Activated T-cell treated with anti-CD3 and anti-CD28 coated beads for 1 hour (primary cell): ENCODE data around the gene GCKR.
"Not testable (repeated sequence)": the region's sequence is repeated elsewhere in the genome, so short reads cannot be mapped to it uniquely, and the experiment has no call there.

Experiments
- DNase-seq: peaks from one replicate; pipeline ENCODE4 v3.0.0-alpha.2; 2020; ENCODE audit warnings: low read depth

The GCKR gene

GRCh38 chr2:27518113-27518781 is 21.6 kb downstream of the GCKR start:
- DNase-seq: no peak

- no peak for DNase-seq
These were observed 22.1 kb downstream of the GCKR start for GRCh38 chr2:27518782-27519113.

- DNase-seq: no peak
These were observed 23.7 kb downstream of the GCKR start for GRCh38 chr2:27520316-27520715.

- DNase-seq: no peak
These were observed 25.8 kb downstream of the GCKR start for GRCh38 chr2:27522400-27522945.

- DNase-seq: no peak
These were observed 30.5 kb downstream of the GCKR start for GRCh38 chr2:27527182-27527581.

- no peak for DNase-seq
These were observed 35.3 kb downstream of the GCKR start for GRCh38 chr2:27531983-27532382.

GRCh38 chr2:27537287-27537686 is 40.6 kb downstream of the GCKR start:
- no peak for DNase-seq

GRCh38 chr2:27538839-27539450 is 42.3 kb downstream of the GCKR start:
- DNase-seq: not testable (repeated sequence)

GRCh38 chr2:27539649-27540048 is 43.0 kb downstream of the GCKR start:
- not testable (repeated sequence) for DNase-seq

GRCh38 chr2:27544143-27544821 is 47.6 kb downstream of the GCKR start:
- DNase-seq: no peak

- no peak for DNase-seq
These were observed 48.9 kb downstream of the GCKR start for GRCh38 chr2:27545348-27546141.

GRCh38 chr2:27549303-27549702 is 52.7 kb downstream of the GCKR start:
- no peak for DNase-seq

- DNase-seq: no peak
These were observed 54.9 kb downstream of the GCKR start for GRCh38 chr2:27551514-27551913.

GRCh38 chr2:27552941-27553340 is 56.3 kb downstream of the GCKR start:
- DNase-seq: no peak

- DNase-seq: not testable (repeated sequence)
These were observed 57.8 kb downstream of the GCKR start for GRCh38 chr2:27554451-27554850.

GRCh38 chr2:27559228-27559627 is 62.6 kb downstream of the GCKR start:
- no peak for DNase-seq

GRCh38 chr2:27561060-27561459 is 64.4 kb downstream of the GCKR start:
- DNase-seq: no peak

GRCh38 chr2:27566628-27567027 is 70.0 kb downstream of the GCKR start:
- DNase-seq: no peak

- no peak for DNase-seq
These were observed 72.8 kb downstream of the GCKR start for GRCh38 chr2:27569398-27569797.

GRCh38 chr2:27571197-27571596 is 74.6 kb downstream of the GCKR start:
- no peak for DNase-seq

- DNase-seq: no peak
These were observed 75.0 kb downstream of the GCKR start for GRCh38 chr2:27571681-27572080.

- no peak for DNase-seq
These were observed 75.8 kb downstream of the GCKR start for GRCh38 chr2:27572439-27572838.
